GM21737 (cell line): ENCODE data around the gene FADD.

Experiments used
- ATAC-seq: cut with Tn5 transposase; IDR thresholded peaks from one replicate; pipeline ENCODE4 v1.9.1; 2021; ENCODE audit warnings: mild to moderate bottlenecking, moderate library complexity; ENCODE audit not compliant: unreplicated experiment

Gene FADD, protein sequence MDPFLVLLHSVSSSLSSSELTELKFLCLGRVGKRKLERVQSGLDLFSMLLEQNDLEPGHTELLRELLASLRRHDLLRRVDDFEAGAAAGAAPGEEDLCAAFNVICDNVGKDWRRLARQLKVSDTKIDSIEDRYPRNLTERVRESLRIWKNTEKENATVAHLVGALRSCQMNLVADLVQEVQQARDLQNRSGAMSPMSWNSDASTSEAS

GRCh38 chr11:70202920-70203750 lies at the start of gene FADD:
FADD (plus strand) TSS chr11:70203296; CDS start chr11:70203460, 164 bp downstream.
- peak; percentile 68 for ATAC-seq

- no peak for ATAC-seq
These were observed 47.7 kb upstream of the FADD start for GRCh38 chr11:70155386-70155785.

DNA sequence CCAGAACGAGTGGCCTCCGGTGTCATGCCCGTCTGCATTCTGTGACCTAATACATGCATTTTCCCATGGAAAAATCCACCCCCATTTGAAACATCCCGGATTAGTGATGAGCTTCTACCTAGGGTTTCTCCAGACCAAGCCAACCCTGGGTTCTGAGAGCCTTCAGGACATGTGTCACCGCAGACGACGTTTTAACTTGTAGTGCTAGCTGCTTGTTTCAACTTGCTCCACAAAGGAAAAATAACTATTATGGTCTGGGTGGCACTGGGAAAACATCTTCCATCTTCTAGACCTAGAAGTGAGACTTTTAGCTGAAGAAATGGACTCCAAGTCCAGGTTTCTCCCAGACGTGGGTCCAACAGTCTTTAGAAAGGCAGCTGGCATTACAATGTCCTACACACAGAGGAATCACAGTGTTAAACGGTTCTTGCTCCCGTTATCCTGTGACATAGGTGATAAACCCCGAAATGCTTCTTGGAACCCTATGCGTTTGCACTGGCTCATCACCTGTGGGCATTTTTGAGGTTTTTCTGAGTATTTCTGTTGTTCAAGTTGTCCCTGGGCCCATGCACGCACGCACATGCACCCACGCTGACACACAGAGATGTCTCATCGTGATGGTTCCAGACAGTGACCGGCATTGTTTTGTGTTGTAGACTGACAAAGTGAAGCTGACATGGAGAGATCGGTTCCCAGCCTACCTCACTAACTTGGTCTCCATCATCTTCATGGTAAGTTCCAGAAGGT lies 46.6 kb upstream of the FADD start:
- no peak for ATAC-seq

- no peak for ATAC-seq
These were observed 44.9 kb upstream of the FADD start for GRCh38 chr11:70158201-70158600.

DNA sequence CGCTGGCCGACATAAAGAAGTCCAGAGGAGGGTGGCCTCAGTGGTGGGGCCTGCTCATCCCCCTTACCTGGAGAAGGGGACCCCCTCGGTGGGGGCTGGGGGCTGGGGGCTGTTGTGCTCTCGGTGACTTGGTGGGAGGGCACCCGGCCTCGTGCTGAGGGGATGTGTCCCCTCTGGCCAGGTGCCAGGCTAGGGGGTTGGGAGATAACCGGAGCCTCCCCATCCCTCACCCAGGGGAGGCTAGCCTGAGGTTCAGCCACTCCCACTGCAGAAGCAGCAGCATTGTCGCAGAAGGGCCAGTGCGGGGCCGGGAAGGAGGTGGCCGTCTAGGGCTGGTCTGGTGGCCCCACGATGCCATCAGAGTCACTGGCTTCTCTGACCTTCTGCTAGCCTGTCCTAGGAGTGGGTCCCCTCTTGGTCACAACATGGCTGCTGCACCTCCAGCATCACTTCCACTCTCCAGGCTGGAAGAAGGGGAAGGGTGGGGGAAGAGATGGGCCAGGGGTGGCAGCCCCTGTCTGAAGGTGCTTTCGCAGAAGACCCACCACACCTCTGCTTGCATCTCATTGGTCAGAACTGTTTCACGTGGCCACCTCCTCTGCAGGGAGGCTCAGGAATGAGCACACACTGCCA lies 44.2 kb upstream of the FADD start:
- ATAC-seq = no peak

GRCh38 chr11:70159627-70160570 lies 43.2 kb upstream of the FADD start:
- no peak for ATAC-seq

DNA sequence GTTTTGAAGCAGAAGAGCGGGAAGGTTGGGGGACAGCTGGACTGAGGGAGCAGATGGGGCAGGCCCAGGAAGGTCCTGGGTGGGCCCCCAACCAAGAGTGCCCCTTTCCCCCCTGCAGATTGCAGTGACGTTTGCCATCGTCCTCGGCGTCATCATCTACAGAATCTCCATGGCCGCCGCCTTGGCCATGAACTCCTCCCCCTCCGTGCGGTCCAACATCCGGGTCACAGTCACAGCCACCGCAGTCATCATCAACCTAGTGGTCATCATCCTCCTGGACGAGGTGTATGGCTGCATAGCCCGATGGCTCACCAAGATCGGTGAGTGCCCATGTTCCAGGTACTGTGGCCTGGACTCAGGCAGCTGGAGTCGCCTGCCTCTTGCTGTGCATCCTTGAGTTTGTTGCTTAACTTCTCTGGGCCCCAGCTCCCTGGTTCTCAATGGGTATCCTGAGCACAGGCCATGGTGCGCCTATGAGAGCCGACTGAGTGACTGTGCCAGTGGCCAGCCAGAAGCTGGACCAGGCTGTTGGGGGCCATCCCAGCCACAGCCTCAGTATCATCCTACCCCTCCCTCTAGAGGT lies 42.0 kb upstream of the FADD start:
- ATAC-seq = no peak

GRCh38 chr11:70164705-70165104 lies 38.4 kb upstream of the FADD start:
- no peak for ATAC-seq

DNA sequence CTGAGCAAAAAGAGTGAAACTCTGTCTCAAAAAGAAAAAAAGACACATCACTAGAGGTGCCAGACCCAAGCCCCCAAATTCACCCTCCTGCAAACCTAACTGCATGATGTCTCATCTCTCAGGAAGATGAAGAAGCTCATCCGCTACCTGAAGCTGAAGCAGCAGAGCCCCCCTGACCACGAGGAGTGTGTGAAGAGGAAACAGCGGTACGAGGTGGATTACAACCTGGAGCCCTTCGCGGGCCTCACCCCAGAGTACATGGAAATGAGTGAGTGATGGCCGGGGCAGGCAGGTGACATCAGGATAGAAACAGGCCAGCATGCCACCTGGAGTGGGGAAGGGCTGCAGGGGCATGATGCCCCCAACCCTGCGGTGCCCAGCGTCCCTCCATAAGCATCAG lies 36.0 kb upstream of the FADD start:
- ATAC-seq = no peak

GRCh38 chr11:70167723-70168404 lies 35.2 kb upstream of the FADD start:
- no peak for ATAC-seq

DNA sequence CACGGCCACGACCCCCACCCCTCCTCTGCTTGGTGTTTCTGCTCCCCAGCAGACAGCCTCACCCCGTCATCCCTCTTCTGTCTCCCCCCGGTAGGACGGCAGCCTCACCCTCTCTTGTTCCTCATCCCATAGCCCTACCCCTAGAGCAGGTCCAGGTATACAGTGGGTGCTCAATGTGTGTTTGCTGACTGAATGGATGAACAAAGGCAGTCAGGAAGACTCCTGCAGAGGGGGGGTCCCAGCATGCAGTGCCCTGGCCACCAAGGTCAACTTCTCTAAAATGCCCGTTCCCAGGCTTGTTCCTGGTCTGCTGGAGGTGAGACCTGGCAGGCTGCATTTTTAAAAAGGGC lies 34.7 kb upstream of the FADD start:
- ATAC-seq = no peak

GRCh38 chr11:70169127-70169526 lies 34.0 kb upstream of the FADD start:
- no peak for ATAC-seq

GRCh38 chr11:70169632-70170031 lies 33.5 kb upstream of the FADD start:
- no peak for ATAC-seq

- no peak for ATAC-seq
These were observed 32.4 kb upstream of the FADD start for GRCh38 chr11:70170596-70171210.

DNA sequence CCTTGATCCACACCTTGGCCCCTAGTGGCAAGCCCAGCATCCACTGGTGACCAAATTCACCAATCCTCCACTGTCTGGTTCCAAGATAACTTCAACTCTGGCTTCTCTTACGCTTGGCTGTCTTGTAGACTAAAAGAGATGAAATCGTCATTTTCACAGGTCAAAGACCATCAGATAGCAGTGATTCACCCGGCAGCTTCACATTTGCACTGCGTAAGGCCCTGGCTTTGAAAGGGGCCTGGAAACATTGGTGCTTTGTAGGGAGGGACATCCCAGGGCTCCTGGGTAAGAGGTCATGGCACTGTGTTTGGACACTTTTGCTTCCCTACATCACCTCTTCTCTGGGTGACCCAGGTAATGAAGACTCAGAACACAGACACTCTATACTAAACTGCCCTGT lies 30.1 kb upstream of the FADD start:
- ATAC-seq = no peak

DNA sequence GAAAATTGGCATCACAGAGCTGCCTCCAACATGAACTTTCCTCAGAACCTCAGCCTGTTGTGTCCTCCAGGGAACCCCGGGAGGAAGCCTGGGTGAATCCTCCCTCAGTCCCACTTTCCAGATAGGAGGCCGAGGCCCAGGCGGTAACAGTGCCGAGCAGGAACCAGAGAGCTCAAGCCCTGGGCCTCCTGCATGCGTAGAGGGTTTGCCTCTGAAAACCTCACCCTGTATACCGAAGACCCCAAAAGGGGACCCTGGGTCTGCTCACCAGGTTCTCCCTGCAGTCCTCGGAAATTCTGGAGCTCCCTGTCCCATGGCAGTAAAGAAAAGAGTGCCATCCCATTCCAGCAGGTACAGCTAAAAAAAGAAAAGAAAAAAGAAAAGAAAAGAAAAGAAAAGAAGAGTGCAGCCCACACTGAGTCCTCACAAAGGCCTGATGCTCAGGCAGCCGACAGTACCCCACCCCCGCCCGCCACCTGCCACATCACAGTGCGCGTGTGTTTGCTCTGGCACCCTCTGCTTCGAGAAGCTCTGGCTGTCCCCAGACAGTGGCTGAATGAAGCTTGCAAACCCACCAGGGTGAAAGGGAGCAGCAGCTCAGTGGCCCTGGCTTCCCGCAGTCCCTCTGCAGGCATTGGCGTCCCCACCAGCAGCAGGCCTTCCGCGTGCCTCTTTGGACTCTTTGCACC lies 28.4 kb upstream of the FADD start:
- no peak for ATAC-seq

- no peak for ATAC-seq
These were observed 27.8 kb upstream of the FADD start for GRCh38 chr11:70175236-70175698.
